ENCODE data around the gene SEMA3D.

Gene SEMA3D

DNA sequence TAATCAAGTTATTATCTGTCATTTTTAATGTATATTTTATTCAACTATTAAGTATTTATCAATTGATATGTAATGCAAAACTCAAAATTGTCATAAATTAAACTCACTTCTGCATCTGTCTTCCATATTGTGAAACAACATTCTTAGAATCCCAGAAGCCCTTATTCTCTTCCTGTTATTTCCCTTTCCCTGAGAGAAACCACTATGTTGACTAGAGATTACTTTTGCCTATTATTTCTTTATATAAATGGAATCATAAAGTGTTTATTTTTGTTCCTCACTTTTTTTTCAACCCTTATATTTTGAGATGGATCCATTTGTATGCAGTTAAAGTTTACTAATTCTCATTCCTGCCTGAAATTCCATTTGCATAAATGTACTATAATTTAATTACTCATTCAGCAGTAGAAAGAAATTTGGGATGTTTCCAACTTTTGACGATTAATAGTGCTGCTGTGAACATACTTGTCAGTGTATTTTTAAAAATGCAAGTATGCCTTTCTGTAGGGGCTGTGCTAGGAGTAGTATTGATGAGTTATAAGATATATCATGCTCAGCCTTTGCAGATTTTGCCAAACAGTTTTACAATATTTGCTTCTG, 211.2 kb downstream of the SEMA3D start:
- DNase-seq = no peak

DNA sequence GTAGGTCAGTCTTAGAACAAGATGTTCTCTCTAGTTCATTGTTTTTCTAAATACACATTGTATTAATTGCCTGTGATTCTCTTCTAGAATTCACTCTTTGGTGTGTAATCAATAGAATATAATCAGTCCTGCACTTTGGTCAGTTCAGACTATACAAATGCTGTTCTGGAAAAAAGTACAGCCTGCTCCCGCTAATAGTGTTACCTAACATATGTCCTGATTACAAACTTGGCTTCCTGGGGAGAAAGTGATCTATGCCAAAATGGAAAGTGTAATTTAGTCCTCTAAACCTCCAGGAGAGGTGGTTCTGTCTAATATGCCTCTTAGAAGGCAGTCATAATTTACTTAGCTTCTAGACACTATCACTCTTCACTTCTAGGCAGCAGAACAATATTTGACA, 215.5 kb downstream of the SEMA3D start:
- DNase-seq = no peak

DNA sequence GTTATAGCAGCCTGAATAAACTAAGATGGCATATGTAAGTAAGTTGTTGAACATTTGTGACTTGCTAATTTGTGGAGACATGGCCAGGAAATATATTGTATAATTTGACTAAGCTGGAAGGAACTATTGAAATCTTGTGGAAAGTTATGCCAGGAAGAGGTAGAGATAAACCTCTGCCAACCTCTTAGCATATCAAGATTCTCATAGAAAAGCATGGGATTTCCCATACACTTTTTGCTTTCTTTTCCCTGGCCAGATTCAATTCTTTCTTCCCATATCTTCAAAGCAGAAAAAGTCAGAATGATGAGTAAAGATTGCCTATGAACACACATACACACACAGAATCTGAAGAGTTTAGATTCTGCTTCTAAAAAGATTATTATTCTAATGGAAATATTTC, 216.2 kb downstream of the SEMA3D start:
- DNase-seq = no peak

DNA sequence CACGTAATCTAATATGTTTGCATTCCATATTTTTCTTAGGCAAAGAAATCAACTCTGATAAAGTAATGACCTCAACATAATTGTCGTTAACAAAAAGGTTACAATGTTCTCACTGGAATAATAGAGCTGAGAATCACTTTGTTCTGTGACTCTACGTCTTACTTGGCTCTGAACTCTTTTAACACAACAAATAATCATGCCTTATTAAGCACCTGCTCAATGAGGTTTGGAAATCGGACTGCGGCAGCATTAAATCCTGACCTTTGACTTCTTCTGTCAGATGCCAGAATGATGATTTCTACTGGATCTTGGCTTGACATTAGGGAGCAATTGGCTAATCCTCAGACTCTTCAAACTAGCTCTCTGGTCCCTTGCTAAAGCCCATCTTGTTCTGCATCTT, 233.6 kb downstream of the SEMA3D start:
- no peak for DNase-seq

DNA sequence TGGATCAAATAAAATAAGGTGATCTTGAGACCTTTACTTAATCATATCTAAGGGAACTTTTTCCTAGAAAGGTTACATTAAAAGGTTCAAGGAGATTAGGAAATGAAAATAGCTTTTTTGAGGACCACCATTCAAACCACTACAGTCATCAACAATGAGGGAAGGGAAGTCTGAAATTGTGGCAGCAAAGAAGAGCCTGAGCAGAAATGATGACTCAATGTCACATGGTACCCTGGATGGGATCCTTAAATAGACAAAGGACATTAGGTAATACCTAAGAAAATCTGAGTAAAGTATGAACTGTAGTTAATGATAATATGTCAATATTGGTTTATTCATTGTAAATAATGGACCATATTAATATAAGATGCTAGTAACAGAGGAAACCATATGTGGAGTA, 236.0 kb downstream of the SEMA3D start:
- no peak for DNase-seq

DNA sequence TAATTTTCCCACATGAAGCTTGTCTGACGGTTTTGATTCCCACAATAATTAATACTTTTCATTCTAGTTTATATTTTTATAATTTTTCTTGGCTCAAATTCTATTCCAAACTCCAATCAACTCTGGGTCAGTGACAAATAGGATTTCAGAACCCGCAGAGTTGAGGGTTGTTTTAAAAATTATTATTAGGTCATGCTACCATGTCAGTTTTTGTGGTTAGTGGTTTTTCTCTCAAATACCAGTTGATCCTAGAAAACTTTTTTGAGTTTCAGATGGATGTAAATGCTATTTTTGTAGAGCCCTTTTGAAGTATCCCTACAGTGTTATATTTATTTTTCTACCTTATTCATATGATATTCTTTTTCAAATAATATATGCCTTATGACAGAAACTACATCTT, 237.4 kb downstream of the SEMA3D start:
- DNase-seq = no peak

DNA sequence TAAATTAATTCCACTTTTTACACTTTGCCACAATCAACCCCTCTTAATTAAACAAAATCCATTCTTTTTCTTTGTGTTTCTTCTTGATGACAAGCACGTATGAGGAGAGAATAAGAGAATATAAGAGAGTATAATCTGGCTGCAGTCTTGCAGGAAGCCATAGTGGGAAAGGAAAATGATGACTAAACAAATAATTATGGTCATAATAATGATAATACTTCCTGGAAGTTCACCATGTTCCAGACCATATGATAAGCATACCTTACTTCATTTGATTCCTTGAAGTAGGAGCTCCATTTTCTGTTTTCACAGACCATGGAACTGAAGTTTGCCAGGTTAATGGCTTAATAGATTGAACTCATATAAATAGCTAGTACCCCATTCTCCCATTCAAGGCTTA, 237.8 kb downstream of the SEMA3D start:
- no peak for DNase-seq

DNA sequence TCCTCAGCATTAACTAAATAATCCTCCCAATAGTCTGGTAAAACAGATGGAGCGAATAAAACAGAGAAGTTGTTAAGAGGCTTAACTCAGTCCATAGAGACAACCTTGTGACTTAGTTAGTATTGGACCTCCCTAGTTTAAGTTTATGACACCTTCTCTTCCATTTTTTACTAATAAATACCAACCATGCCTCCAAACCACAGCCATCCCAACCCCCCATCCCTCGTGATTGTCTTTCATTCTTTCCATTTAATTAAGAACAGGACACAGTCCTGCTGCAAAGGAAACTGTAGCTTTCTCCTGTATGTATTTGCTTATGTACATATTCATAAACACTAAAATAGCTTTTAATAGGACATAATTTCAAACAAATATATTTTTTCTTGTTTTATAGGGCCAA, 238.2 kb downstream of the SEMA3D start:
- DNase-seq = no peak

DNA sequence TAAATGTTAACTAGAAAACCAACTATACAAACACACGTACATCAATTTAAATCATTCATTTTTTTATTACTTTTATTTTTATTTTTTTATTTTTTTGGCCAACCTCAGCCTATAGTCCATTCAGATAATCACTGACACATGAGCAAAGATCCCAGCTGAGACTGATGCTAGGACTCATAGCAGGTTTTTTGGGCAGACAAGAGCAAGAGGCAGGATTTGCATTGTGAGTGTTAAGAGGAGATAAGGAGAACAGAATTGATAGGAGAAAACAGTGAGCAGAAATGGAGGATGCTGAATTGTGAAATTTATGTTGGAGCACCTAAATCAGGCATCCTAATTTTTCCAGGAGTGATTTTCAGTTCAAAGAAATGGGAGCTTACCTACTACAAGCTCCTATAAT, 240.3 kb downstream of the SEMA3D start:
- no peak for DNase-seq
